CD4-positive, alpha-beta T cell treated with Interferon alpha-2 for 1 hour (primary cell): ENCODE measurements around the gene MYO5B.
"Not testable (repeated sequence)": the region's sequence is repeated elsewhere in the genome, so short reads cannot be mapped to it uniquely, and the experiment has no call there.

Experiments
- DNase-seq, 2 donors: peaks; one replicate each; pipeline ENCODE4 v3.0.0-alpha.2; 2020 to 2022

Gene MYO5B

GRCh38 chr18:49907346-49907929, 287.5 kb downstream of the MYO5B start:
- DNase-seq = no peak

GRCh38 chr18:49905771-49906170, 289.2 kb downstream of the MYO5B start:
- DNase-seq = no peak

GRCh38 chr18:49904871-49905555, 289.9 kb downstream of the MYO5B start:
- no peak for DNase-seq

- DNase-seq = no peak
Measured at GRCh38 chr18:49901862-49902340, 293.0 kb downstream of the MYO5B start.

- DNase-seq = no peak
Measured at GRCh38 chr18:49899657-49900330, 295.2 kb downstream of the MYO5B start.

GRCh38 chr18:49898421-49898820, 296.5 kb downstream of the MYO5B start:
- DNase-seq = peak; percentile 40 to 65

GRCh38 chr18:49894517-49895226, 300.3 kb downstream of the MYO5B start:
- DNase-seq = no peak

- no peak for DNase-seq
Measured at GRCh38 chr18:49893036-49893435, 301.9 kb downstream of the MYO5B start.

- DNase-seq = no peak
Measured at GRCh38 chr18:49892148-49892924, 302.6 kb downstream of the MYO5B start.

- no peak for DNase-seq
Measured at GRCh38 chr18:49890041-49890440, 304.9 kb downstream of the MYO5B start.

GRCh38 chr18:49889552-49889951, 305.4 kb downstream of the MYO5B start:
- not testable (repeated sequence) for DNase-seq

- DNase-seq = no peak
Measured at GRCh38 chr18:49886891-49887764, 307.8 kb downstream of the MYO5B start.

GRCh38 chr18:49884959-49885358, 310.0 kb downstream of the MYO5B start:
- DNase-seq = no peak

- no peak for DNase-seq
Measured at GRCh38 chr18:49884465-49884864, 310.5 kb downstream of the MYO5B start.

GRCh38 chr18:49880661-49881060, 314.3 kb downstream of the MYO5B start:
- DNase-seq = no peak

- no peak for DNase-seq
Measured at GRCh38 chr18:49879271-49879580, 315.7 kb downstream of the MYO5B start.

- no peak for DNase-seq
Measured at GRCh38 chr18:49878567-49879270, 316.2 kb downstream of the MYO5B start.

- DNase-seq = no peak
Measured at GRCh38 chr18:49878015-49878414, 316.9 kb downstream of the MYO5B start.

- DNase-seq = no peak
Measured at GRCh38 chr18:49876536-49876935, 318.4 kb downstream of the MYO5B start.

- DNase-seq = no peak
Measured at GRCh38 chr18:49875783-49876182, 319.2 kb downstream of the MYO5B start.

GRCh38 chr18:49875155-49875554, 319.8 kb downstream of the MYO5B start:
- DNase-seq = no peak
